Measurements from ENCODE around the gene USP22.
"Not testable (repeated sequence)": the region's sequence is repeated elsewhere in the genome, so short reads cannot be mapped to it uniquely, and the experiment has no call there.

Gene USP22

GRCh38 chr17:20982589-20983358, 60.0 kb downstream of the USP22 start:
- no peak for TF ChIP-seq CTCF (IDR thresholded peaks at IDR 0.05; ENCODE audit: insufficient read depth, low read length)
- no peak for TF ChIP-seq SPI1 (IDR thresholded peaks at IDR 0.05; ENCODE audit: borderline replicate concordance, low read depth)
- TF ChIP-seq GABPA (IDR thresholded peaks at IDR 0.05; ENCODE audit: low read depth), result no peak
- TF ChIP-seq REST (IDR thresholded peaks at IDR 0.05; ENCODE audit: insufficient replicate concordance, low read depth), result no peak
- no peak for TF ChIP-seq POLR2AphosphoS5 (IDR thresholded peaks at IDR 0.05; ENCODE audit: low read depth)

GRCh38 chr17:20981046-20981920, 61.5 kb downstream of the USP22 start:
- H3K27me3 ChIP-seq (ENCODE audit: insufficient read depth, poor library complexity, severe bottlenecking), result no peaks in the 10 kb centered on the region
- H3K27ac ChIP-seq (replicated peaks), result no peak overlapping the region
- TF ChIP-seq GABPA (IDR thresholded peaks at IDR 0.05; ENCODE audit: low read depth) (no peak), SPI1 (IDR thresholded peaks at IDR 0.05; ENCODE audit: borderline replicate concordance, low read depth) (no peak), POLR2AphosphoS5 (IDR thresholded peaks at IDR 0.05; ENCODE audit: low read depth) (no peak), REST (IDR thresholded peaks at IDR 0.05; ENCODE audit: insufficient replicate concordance, low read depth) (no peak), CTCF (IDR thresholded peaks at IDR 0.05; ENCODE audit: insufficient read depth, low read length) (no peak)
- DNase-seq (ENCODE audit: low read depth in 1 of 2, low spot score in 1 of 2), result no peak
- no peak overlapping the region for H3K4me3 ChIP-seq (replicated peaks; ENCODE audit: insufficient read depth, low read length)

More at GRCh38 chr17:20982589-20983358, 60.0 kb downstream of the USP22 start:
- no peak overlapping the region for H3K27ac ChIP-seq (replicated peaks)
- no peaks in the 10 kb centered on the region for H3K27me3 ChIP-seq (ENCODE audit: insufficient read depth, poor library complexity, severe bottlenecking)
- no peak overlapping the region for H3K4me3 ChIP-seq (replicated peaks; ENCODE audit: insufficient read depth, low read length)
- no peak for DNase-seq (ENCODE audit: low read depth in 1 of 2, low spot score in 1 of 2)

GRCh38 chr17:20979792-20980083, 63.1 kb downstream of the USP22 start:
- DNase-seq (ENCODE audit: low read depth in 1 of 2, low spot score in 1 of 2), result no peak
- TF ChIP-seq REST (IDR thresholded peaks at IDR 0.05; ENCODE audit: insufficient replicate concordance, low read depth) (no peak), SPI1 (IDR thresholded peaks at IDR 0.05; ENCODE audit: borderline replicate concordance, low read depth) (no peak), POLR2AphosphoS5 (IDR thresholded peaks at IDR 0.05; ENCODE audit: low read depth) (no peak), GABPA (IDR thresholded peaks at IDR 0.05; ENCODE audit: low read depth) (no peak), CTCF (IDR thresholded peaks at IDR 0.05; ENCODE audit: insufficient read depth, low read length) (no peak)
- H3K4me3 ChIP-seq (replicated peaks; ENCODE audit: insufficient read depth, low read length), result no peak overlapping the region
- no peak overlapping the region for H3K27ac ChIP-seq (replicated peaks)
- H3K27me3 ChIP-seq (ENCODE audit: insufficient read depth, poor library complexity, severe bottlenecking), result no peaks in the 10 kb centered on the region

- DNase-seq (ENCODE audit: low read depth in 1 of 2, low spot score in 1 of 2); H3K4me3 ChIP-seq (replicated peaks; ENCODE audit: insufficient read depth, low read length); H3K27me3 ChIP-seq (ENCODE audit: insufficient read depth, poor library complexity, severe bottlenecking); H3K27ac ChIP-seq (replicated peaks): not testable (repeated sequence)
Measured at GRCh38 chr17:20979007-20979791, 63.6 kb downstream of the USP22 start.
